Measurements from ENCODE around the gene ZNF333. TPM values are rescaled to one million over a fixed set of nuclear protein-coding genes. Genes with fewer than 3 reads are reported as not detected.

ZNF333 gene
- total RNA-seq, 1 experiment from 2014 or later, result 7.9 TPM

Other genes with a start within 250 kb of the ZNF333 start
- 0.60 TPM in 1 of 2 replicates, not detected in the other for gene PTGER1, start 214.7 kb upstream of the ZNF333 start, total RNA-seq (2014; rRNA removed; shearing (Covaris generic))
- gene GIPC1, start 193.9 kb upstream of the ZNF333 start, total RNA-seq (2014; rRNA removed; shearing (Covaris generic)), result 47.3 and 93.1 TPM in 2 replicates
- 94.7 and 95.9 TPM in 2 replicates for gene DNAJB1, start 171.7 kb upstream of the ZNF333 start, total RNA-seq (2014; rRNA removed; shearing (Covaris generic))
- 82.3 and 102 TPM in 2 replicates for gene TECR, start 160.5 kb upstream of the ZNF333 start, total RNA-seq (2014; rRNA removed; shearing (Covaris generic))
- 437 and 482 TPM in 2 replicates for gene NDUFB7, start 118.0 kb upstream of the ZNF333 start, total RNA-seq (2014; rRNA removed; shearing (Covaris generic))
- not detected in 2 replicates for gene CLEC17A, start 107.0 kb upstream of the ZNF333 start, total RNA-seq (2014; rRNA removed; shearing (Covaris generic))
- not detected in 2 replicates for gene ADGRE3, start 15.2 kb upstream of the ZNF333 start, total RNA-seq (2014; rRNA removed; shearing (Covaris generic))
- 3.9 and 6.1 TPM in 2 replicates for gene ADGRE2, start 88.5 kb downstream of the ZNF333 start, total RNA-seq (2014; rRNA removed; shearing (Covaris generic))
- not detected in 2 replicates for gene OR7A5, start 145.1 kb downstream of the ZNF333 start, total RNA-seq (2014; rRNA removed; shearing (Covaris generic))
- gene OR7C1, start 145.1 kb downstream of the ZNF333 start, total RNA-seq (2014; rRNA removed; shearing (Covaris generic)), result under 0.01 TPM in 2 replicates
- gene OR7A10, start 158.9 kb downstream of the ZNF333 start, total RNA-seq (2014; rRNA removed; shearing (Covaris generic)), result not detected in 2 replicates
- gene OR7A17, start 196.1 kb downstream of the ZNF333 start, total RNA-seq (2014; rRNA removed; shearing (Covaris generic)), result not detected in 2 replicates